Activated CD8-positive, alpha-beta memory T cell treated with anti-CD3 and anti-CD28 coated beads for 1 hour (primary cell): ENCODE data around the gene UBXN4.
"Not testable (repeated sequence)": the region's sequence is repeated elsewhere in the genome, so short reads cannot be mapped to it uniquely, and the experiment has no call there.

Experiments used
- DNase-seq, 2 donors: peaks; one replicate each; pipeline ENCODE4 v3.0.0-alpha.2; 2020; ENCODE audit warnings: low read depth in 1 of 2; ENCODE audit errors: extremely low read depth in 1 of 2

Gene UBXN4

DNA sequence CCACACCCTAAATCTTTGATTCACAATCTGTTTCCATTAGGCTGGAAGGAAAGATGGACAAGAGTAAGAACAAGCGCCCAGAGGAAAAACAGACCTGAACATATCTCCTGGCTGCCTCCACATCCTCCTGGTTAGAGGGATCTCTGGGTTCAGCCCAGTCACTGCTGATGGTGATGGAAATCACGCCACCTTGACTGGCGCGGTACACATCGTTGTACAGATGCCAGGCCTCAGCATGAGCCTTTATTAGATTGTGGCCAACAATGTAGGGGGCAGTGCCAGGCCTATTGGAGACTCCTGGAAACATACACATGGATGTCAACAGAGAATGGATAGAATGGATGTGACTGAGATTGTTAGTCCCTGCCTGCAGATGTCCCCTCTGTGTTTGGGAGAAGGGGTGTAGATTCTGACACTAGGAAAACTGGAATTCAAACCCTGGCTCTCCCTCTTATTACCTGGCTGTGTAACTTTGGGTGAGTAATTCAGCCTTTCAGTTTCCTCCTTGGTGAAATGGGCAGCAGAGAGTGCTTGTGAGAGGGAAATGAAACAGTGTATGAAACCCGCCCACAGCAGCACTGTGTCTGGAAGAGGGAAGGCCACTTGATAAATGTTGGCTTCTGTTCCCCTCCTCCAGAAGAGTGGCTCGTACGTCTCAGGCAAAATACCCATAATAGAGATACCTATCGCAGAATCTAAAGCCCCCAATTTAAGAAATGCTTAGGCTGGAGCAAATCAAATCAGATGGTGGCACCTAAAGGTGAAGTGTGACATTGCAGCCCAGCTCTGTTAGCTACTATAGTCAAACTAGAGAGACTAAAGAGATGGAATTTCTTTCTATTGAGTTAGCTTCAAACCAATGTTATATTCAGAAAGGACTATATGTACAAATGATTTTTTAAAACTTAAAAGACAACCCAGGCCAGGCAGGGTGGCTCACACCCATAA lies 59.1 kb downstream of the UBXN4 start:
- no peak for DNase-seq

DNA sequence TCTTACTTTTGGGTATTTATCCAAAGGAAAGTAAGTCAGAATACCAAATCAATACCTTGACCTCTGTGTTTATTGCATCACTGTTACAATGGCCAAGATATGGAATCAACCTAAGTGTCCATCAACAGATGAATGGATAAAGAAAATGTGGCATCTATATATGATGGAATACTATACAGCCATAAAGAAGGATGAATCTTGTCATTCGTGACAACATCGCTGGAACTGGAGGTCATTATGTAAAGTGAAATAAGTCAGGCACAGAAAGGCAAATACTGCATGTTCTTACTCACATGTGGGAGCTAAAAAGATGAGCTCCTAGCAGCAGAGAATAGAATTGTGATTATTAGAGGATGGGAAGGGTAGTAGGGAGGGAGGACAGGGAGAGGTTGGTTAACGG lies 60.7 kb downstream of the UBXN4 start:
- no peak for DNase-seq

- DNase-seq = no peak
Observed at GRCh38 chr2:135803278-135803677, 61.6 kb downstream of the UBXN4 start.

GRCh38 chr2:135807874-135808273 lies 66.2 kb downstream of the UBXN4 start:
- not testable (repeated sequence) for DNase-seq

- no peak for DNase-seq
Observed at GRCh38 chr2:135812907-135813511, 71.4 kb downstream of the UBXN4 start.

GRCh38 chr2:135815269-135815668 lies 73.6 kb downstream of the UBXN4 start:
- no peak for DNase-seq

DNA sequence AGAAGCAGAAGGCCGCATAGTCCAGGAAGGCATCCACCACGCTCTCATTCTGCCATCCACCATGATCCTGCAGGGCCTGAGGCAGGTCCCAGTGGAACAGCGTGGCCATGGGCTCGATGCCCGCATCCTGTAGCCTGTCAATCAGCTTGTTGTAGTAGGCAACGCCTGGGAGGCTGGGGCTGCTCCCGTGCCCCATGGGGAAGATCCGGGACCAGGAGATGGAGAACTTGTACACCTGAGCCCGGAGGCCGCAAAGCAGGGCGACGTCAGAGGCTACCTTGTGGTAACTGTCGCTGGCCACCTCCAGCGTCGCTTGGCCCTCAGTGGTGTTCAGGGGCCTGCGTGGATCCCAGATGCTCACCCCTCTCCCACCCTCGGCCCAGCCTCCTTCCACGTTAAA lies 75.8 kb downstream of the UBXN4 start:
- no peak for DNase-seq

DNA sequence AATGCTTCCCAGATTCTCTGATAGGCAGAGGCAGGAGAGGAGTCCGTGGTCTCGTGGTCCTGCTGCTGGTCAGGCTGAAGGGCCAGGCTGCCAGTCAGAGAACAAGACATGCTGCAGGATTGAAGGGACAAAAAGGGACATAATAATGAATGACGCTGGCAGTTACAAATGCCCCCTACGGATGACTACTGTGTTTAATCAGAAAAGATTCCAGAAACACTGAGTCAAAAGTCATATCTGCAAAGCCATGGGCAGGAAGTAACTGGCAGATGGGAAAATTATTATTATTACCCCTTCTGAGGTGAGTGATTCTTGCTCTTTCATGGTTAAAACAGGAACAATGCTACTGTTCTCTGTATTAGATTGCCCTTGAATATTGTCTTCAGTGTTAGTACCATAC lies 76.3 kb downstream of the UBXN4 start:
- no peak for DNase-seq

DNA sequence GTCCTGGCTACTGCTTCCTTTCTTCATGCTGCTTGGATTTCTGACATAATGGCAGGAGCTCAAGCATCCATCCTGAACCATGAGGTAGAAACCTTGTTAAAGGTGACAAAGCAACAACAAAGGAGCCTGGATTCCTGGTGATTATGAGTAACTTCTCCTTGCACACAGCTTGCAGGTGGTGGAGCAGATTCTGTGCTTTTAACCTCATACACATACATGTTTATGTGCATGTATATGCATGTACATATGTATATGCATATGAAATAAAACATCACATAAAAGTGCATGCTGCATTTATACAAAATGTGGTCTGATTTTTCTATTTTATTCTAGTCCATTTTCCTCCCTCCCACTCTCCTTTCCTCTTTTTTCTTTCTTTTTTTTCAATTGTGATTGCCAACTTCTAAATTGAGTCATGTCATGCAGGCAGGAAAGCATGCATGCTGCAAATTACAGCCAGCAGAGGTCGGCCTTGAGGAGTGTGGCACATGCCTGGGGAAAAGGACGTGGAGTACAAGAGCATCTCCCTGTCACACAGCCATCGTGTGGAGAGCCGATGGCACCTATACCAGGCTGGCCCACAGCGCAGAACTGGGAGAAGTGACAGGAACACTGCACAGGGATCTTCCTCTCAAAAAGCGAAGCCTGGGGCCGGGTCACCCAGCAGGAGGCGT lies 77.4 kb downstream of the UBXN4 start:
- no peak for DNase-seq

DNA sequence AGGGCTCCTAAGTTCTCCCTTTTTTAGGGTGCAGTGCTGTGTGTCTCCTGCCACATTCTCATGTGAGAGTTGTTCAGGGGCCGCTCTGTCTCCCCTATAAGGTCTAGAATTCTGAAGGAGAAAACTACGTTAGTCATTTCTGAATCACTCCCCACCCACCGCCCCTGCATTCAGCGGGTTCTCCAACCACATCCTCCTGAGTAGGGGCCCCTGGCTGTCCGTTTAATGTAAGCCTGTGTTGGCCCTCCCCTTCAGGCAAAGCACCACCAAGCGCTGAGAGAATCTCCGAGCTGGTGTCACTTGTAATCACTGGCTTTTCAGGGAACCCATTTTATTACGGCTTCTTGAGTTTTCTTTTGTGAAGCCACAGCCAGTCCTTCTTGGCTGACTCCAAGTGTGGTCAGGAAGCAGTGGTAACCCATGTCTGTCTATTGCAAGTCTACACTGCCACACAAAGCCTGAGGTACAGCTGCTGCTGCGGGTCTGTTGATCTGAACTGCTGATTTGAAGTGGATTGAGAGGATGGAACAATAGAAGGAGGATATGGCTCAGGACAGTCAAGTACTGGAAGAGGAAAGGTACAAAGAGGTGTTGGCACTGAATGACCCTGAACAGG lies 78.5 kb downstream of the UBXN4 start:
- peak; percentile 31 to 41 for DNase-seq

DNA sequence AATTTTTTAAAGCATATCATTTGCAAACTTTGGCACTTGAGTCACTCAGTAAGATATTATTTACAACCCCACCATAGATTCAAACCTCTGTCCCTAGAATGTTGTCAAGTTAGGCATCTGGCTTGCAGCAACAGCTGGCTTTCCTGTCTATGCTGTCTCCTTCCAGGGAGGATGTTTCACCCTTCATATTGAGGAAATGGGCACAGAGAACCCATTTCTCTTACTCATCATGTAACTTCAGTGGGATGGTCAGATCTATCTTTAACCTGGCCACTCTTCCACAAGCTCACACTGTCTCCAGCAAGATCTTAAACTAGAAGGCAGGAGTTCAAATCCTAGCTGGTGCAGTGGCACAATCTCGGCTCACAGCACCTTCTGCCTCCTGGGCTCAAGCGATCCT lies 79.5 kb downstream of the UBXN4 start:
- no peak for DNase-seq

- no peak for DNase-seq
Observed at GRCh38 chr2:135822855-135823254, 81.2 kb downstream of the UBXN4 start.

GRCh38 chr2:135825131-135825530 lies 83.5 kb downstream of the UBXN4 start:
- no peak for DNase-seq

DNA sequence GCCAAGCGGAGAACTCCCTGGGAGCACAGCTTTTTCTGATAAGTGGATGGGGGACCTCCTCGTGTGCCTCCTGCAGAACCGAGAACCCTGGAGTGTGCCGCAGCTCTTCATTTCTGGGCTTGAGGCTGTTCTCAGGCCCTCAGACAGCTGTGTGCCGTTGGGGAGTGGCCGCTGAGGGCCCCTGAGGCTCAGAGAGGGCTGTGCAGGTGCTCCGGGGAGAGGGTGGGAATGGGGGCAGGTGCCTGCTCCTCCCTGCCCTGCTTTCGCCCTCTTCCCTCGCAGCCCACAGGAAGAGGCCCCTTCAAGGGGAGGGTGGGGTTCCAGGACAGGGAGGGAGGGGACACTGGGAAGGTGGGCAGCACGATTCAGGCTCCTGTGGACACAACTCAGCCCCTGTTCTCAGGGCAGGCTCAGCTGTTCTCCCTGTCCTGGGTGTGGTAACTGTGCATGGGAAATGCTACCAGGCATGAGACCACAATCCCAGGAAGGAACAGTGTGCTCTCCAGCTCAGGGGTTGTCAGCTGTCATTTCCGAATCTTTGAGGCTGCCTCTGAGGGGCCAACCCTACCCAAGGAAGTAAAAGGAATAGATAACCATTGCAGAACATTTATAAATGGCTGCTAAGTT lies 84.0 kb downstream of the UBXN4 start:
- DNase-seq = no peak

GRCh38 chr2:135826544-135826943 lies 84.9 kb downstream of the UBXN4 start:
- DNase-seq = no peak

DNA sequence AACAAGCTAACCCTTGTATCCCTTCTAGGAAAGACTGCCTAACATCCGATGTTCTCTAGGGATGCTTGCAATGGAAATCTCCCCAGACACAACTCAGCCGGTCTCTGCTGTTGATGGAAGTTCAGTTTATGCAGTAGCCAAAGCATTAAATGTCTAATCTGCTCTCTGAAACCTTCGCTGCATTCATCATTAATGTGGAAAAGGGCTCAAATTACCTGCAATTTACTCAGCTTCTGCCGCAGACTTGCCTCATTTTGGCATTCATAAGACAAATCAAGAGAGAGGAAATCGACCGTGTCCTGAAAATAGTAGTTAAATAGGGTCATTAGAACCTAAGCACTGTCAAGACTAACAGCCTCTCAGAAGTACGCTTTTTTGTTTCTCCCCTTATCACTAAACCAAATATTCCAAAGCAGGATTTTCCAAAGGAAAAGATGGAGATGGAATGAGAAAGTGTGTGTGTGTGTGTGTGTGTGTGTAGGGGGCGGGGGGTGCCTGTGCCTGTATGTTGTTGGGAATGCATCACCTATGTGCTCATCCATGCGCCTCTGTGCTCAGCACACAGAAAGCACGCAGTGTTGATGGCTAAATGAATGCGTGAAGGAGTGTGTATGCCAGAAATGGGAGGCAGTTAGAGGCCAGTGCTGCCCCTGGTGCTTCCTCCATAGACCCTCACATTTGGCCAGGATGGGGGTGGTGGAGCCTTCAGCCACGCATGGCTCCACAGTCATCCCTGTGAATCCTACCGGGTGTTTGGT lies 87.9 kb downstream of the UBXN4 start:
- no peak for DNase-seq

DNA sequence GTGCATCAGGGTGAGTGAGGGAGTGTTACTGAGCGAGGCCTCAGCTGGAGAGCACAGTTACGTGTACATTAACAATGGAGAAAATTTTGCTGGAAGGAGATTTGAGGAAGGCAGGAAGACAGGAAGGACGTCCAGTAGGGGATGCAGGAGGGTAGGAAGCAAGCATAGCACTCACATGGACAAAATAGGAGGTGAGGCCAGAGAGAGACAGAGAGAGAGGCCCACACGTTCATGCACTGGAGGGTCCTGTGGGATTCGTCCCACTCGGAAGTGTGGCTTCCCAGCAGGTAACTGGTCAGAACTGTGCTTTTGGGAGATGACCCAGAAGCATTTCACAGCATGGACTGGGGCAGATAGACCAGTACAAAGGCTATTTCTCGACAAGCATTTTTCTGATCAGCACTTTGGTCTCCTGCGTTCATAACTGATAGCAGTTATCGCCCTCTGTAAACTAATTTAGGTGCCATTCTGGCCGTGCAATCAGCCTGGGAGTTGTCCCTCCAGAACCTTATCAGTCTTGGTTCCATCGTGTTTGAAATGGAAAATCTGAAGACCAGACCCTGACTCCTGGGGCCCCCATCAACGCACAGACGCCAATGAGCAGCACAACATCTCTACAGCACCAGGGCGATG lies 89.6 kb downstream of the UBXN4 start:
- no peak for DNase-seq

GRCh38 chr2:135832891-135833290 lies 91.2 kb downstream of the UBXN4 start:
- no peak for DNase-seq
